Skin of body (tissue), 2 donors: ENCODE measurements around the gene CMTM7. TPM values are rescaled to one million over a fixed set of nuclear protein-coding genes. Genes with fewer than 3 reads are reported as not detected.

Experiments used
- DNase-seq: peaks from one replicate; lab custom pipeline; 2025; lab: John Stamatoyannopoulos, UW
- total RNA-seq: library from RNA; depleted of rRNA; stranded (reverse); fragments of >200 nt; gene quantifications from one replicate; pipeline ENCODE4 v1.2.3, GENCODE V29; 2014

The CMTM7 gene
- total RNA-seq, 1 donor from 2014 or later: 11.0 TPM

DNA sequence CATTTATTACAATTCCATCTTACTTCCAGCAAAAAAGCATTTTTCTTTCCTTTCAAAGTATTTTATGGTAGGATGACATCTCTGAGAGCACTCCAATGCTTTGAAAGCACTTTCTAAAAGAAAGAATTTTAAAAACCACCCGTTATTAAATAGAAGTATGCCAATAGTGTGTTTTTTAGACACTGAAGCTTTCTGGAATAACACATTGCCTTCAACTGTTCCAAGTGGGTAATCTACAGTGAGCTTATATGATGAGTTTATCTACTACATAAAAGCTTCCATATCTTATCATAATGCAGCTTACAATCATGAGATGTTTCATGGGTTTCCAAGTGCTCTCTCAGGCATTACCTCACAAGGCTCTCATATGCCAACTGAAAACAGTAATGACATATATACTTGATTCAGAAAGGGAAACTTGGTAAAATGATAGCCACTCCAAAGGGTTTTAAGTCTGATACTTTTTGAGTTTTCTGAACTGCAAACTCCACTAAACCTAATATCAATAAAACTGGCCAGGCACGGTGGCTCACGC, 96.9 kb downstream of the CMTM7 start:
- peak; percentile 41 for DNase-seq

DNA sequence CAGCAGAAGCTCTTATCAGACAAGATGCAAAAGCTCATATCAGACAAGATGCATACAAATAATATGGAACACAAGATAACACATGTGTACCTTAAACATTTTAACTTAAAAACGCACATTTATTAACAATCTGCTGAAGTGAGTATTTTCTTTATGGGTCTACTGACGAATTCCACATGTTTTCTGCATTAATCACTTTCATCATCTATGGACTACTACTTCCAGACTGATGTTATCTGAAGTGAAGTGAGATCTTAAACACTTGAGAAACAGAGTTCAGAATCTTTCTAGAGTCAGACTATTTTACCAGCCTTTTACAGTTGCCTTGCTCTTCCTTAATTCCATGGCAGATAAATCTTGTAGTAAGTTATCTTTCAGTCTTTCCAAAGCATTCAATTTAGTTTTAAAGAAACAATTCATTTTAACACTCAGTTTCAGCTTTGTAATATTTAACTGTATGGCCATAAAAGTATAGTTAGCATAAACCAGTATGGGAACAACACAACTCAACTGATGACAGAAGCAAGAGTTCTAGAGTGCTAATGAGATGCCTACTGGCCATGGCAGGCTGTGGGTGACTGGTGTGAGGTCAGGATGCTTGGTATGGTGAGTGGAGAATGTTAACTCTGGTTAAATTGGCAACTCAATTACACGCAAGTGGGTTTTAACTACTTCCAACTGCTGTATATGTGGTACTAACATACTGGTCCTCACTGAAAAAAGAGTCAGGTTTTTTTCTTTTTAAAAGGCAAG, 101.2 kb downstream of the CMTM7 start:
- DNase-seq: no peak

DNA sequence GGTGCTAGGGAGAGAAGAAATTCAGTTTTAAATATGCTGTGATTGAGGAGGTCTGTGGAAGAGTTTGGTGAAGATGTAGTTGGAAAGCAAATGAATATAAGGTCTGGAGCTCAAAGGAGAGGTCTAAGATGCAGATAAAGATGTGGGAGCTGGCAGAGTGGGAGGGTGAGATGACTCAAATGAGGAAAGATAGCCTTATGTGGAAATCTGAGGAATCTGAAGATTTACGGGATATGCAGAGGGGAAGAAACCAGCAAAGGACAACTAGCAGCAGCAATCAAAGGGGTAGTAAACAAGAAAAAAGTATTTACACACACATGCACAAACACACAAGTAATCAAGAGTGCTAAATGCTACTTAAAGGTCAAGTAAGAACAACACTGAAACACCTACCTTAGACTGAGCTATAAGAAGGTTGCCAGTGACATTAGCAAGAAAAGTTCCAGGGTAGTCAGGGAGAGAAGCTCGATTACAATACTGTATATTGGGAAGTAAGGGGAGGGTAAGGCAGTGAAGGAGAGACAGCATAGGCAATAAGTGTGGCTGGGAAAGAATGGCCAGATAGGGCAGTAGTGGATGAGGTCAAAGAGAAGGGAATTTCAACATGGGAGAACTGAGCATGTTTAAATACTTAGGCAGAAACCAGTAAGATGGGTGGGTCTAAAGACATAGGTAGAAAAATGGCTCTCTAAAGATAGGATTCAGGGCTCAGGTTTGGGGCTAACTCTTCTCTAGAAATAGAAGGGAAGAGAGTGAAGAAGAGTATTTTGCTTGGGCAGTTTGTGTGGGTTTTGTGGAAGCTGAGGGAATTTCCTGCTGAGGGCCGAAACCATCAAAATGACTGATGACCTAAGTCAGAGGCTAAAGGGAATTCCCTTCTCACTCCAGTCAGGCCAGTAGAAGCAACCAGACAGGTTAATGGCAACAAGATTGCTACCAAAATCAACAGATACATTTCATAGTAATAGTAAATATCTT, 102.1 kb downstream of the CMTM7 start:
- no peak for DNase-seq

DNA sequence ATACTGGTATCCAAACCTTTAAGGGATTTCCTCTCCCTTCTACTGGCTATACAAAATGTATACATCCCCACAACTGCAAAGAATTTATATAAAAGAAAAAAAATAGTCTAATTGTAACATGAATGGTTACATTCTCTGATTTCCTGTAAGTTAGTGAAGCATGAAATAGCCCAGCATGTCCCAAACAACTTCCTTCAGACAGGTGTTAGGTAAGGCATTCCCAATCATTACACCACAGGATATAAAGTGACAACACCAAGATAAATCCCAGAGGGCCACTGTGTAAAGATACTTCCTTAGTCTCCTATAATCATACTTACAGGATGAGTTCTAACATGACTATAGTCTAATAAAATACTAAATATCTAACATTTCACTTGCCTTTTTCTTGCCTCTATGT, 103.4 kb downstream of the CMTM7 start:
- DNase-seq: no peak

DNA sequence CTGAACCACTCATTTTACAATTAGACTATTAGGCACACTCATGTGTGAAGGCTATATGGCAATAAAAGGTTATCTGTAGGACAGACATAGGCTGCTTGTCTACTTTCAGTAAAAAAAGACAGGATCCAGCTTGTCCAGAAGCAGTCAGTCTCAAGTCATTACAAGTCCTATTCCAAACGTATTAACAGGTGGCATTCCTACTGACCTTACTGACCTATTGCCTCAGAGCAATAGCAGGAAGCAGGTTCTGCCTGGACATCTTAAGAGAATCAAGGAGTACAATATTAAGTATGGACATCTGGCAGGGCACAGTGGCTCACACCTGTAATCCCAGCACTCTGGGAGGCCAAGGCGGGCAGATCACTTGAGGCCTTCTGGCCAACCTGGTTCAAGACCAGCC, 104.0 kb downstream of the CMTM7 start:
- no peak for DNase-seq

DNA sequence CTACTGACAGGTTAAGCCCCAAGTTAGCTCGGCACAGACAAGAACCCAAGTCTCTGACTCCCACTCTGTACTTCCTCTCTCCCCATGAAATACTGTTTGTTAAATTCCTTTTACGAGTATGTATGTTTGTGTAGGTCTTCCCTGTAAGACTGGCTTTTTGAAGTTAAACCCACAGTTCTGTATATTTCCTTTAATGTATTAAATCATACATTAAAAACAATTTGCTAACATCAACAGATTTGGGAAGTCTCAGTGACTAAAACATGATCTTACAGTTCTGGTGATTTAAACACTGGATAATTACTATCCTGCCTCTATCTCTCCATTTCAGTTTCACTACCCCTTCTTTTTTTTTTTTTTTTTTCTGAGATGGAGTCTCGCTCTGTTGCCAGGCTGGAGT, 106.6 kb downstream of the CMTM7 start:
- no peak for DNase-seq

DNA sequence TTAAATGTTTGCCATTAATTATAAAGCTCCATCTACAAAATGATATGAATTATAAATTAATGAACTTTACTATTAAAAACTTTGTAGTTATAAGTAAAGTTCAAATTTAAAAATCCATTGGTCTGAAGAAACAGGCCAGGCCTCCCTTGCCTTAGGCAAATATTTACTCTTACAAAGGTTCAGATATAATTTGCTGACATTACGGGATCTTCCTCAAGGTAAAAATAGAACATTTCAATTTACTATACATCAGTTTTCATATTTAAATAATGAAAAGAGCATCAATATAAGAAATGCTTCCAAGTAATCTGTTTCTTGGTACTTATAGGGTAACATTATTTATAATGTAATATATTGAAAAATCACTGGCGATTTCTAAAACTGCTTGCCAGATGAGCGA, 107.3 kb downstream of the CMTM7 start:
- DNase-seq: no peak

DNA sequence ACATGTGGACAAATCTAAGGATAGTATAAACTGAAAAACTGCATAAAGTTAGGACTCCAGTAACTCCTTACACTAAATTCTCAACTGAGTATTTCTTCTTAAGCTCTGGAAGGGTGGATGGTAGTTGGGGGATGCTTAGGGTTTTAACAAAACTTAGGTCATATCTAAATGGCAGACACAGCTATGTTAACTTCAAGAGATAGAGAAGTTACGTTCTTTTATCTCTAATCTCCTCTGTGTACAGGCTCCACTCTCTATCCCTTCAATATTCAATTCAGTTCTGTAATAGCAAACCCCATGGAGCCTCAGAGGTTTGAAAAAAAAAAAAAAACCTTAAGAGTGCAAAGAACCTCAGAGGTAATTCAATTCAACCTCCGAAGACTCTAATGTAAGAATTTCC, 107.9 kb downstream of the CMTM7 start:
- DNase-seq: no peak

DNA sequence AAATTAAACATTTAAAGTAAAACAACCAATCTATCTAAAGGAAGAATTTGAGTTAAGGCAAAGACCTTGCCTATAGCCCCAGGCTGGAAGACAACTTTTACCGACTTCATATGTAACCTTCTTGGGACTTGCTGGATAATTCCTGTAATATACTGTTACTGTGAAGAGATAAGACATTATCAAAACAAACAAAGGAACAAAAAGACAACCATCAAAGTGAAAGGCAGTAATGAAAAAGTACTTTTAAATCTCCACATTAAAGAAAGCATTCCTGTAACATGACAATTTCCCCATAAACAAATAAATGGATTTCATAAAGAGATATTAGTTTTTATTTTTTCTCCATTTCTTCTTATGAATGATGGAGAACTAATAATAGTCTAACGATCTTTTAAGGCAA, 108.6 kb downstream of the CMTM7 start:
- no peak for DNase-seq

DNA sequence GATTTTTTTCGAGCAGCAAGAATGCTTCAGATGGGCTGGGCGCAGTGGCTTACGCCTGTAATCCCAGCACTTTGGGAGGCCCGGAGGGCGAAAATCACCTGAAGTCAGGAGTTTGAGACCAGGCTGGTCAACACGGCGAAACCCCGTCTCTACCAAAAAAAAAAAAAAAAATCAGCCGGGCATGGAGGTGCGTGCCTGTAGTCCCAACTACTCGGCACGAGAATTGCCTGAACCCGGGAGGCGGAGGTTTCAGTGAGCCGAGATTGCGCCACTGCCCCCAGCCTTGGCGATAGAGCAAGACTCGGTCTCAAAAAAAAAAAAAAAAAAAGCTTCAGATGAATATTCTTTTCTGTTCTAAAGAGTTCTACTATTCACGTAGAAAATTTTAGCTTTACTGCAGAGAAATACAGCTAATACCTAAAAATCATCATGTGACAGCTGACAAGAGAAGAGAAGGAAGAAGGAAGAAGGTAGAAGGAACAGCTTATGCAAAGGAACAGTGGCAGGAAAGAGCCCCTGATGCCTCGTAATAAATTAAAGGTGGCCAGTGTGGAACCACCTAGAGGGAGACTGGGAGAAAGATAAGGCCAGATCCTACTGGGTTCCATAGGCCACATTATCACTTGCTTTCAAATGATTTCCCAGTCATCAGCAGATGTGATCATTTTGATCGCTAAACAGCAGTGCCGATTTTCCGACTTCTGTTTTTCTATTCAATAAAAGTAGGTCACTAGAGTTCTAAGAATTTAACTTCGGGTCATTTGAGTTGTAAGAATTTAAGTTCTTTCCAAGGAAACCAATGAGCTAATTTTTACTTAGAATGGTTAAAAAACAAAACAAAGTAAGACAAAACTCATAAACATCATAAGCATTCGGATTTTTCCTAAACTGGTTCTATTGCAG, 109.5 kb downstream of the CMTM7 start:
- DNase-seq: no peak

DNA sequence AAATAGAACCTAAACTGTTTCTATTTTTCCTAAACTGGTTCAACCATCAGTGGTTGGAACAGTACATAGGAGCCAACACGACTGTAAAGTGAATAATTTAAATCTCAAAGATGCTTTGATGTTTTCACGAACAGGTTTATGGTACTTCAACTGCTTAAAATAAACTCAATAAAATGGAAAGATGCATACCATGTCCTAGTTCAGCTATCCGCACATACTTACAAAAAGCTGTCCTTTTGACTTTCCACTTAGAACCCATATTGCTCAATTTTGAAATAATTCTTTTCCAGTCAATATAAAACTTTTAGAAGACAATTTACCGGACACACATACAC, 110.1 kb downstream of the CMTM7 start:
- no peak for DNase-seq

DNA sequence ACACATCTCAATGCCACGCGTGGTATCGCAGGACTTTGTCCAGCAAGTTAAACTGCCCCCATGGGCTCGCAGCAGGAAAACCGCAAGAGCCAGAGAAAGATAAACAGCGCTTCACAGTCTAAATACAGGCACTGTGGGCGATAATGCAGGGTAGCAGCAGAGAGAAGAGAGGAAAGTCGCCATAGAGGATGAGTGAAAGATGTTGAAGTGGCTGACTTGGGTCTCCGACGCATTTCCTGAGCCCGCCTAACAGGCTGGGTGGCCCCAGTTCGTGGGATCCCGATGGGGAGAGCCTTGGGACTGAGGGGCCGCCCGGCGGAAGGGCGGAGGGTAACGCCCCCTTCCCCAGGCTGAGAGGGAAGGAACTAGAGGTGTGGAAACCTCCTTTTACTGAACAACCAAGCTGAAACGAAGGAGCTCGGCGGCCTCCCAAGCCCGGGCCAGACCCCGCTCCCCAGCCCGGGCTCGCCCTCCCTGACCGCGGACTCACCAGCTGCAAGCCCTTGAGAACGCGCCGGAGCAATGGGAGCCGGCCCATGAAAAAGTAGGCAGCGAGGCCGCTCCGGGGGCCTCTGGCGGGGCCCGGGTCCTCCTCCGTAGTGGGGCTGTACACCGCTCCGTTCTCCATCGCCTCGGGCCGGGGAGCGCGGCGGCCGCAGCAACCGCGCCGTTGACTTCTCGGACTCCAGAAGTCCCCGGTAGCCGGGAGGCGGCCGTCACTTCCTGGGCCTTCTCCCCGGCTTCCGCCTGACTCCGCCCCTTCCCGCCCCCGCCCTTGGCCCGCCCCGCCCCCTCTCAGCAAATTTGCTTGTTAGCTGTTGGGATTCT, 110.7 kb downstream of the CMTM7 start, which contains the start of gene CMTM6:
Gene CMTM6, minus strand, starts transcription at position 735 of the 828 bp plus-strand sequence. Its CDS starts 107 bp downstream, at position 628.
- DNase-seq: peak; percentile 39

DNA sequence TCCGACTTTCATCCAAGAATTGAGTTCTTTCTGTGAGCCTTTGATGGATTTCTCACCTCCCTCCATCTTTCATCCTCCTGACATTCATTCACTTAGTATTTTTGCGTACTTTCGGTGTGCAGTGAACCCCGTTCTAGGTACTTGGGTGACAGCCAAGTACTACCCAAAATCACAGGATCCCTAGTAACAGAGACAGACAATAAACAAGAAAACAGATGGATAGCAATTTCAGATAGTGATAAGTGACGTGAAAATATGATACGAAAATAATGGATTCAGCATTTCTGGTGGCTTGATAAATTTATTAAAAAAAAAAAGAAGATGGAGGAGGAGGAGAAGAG, 111.3 kb downstream of the CMTM7 start:
- DNase-seq: peak; percentile 68

Other genes starting within 250 kb of the CMTM7 start
- 2.8 TPM for gene CMTM8, start 153.2 kb upstream of the CMTM7 start, total RNA-seq
- 61.5 TPM for gene CMTM6, start 111.0 kb downstream of the CMTM7 start, total RNA-seq
- gene DYNC1LI1, start 179.0 kb downstream of the CMTM7 start, total RNA-seq: 37.6 TPM